Fibroblast of gingiva (primary cell): ENCODE data around the gene UXS1.
A peak's percentile ranks its signal among the peaks of the same experiment; 100 is the strongest.

Experiments
- DNase-seq: peaks from one replicate; pipeline ENCODE4 v3.0.0-alpha.2; 2011; ENCODE audit warnings: low read depth

Gene UXS1

GRCh38 chr2:106085181-106085940 is 108.7 kb downstream of the UXS1 start:
- DNase-seq, result peak; percentile 52

- DNase-seq, result no peak
Observed at GRCh38 chr2:106080959-106081358, 113.1 kb downstream of the UXS1 start.

- no peak for DNase-seq
Observed at GRCh38 chr2:106078096-106078495, 116.0 kb downstream of the UXS1 start.

GRCh38 chr2:106076941-106077340 is 117.2 kb downstream of the UXS1 start:
- no peak for DNase-seq

GRCh38 chr2:106075048-106075447 is 119.1 kb downstream of the UXS1 start:
- DNase-seq, result no peak

GRCh38 chr2:106073678-106074406 is 120.3 kb downstream of the UXS1 start:
- DNase-seq, result no peak

GRCh38 chr2:106070181-106070580 is 123.9 kb downstream of the UXS1 start:
- no peak for DNase-seq

- peak; percentile 12 for DNase-seq
Observed at GRCh38 chr2:106068451-106068850, 125.7 kb downstream of the UXS1 start.

- no peak for DNase-seq
Observed at GRCh38 chr2:106065983-106066820, 127.9 kb downstream of the UXS1 start.

- DNase-seq, result no peak
Observed at GRCh38 chr2:106065268-106065982, 128.7 kb downstream of the UXS1 start.

- no peak for DNase-seq
Observed at GRCh38 chr2:106063181-106063580, 130.9 kb downstream of the UXS1 start.

- no peak for DNase-seq
Observed at GRCh38 chr2:106062627-106063026, 131.5 kb downstream of the UXS1 start.

- DNase-seq, result no peak
Observed at GRCh38 chr2:106061611-106062349, 132.3 kb downstream of the UXS1 start.

- no peak for DNase-seq
Observed at GRCh38 chr2:106059416-106060065, 134.6 kb downstream of the UXS1 start.

GRCh38 chr2:106058469-106059137 is 135.5 kb downstream of the UXS1 start:
- no peak for DNase-seq

GRCh38 chr2:106057206-106057605 is 136.9 kb downstream of the UXS1 start:
- DNase-seq, result no peak

GRCh38 chr2:106054880-106055655 is 139.0 kb downstream of the UXS1 start:
- no peak for DNase-seq

GRCh38 chr2:106054321-106054720 is 139.8 kb downstream of the UXS1 start:
- DNase-seq, result no peak

- no peak for DNase-seq
Observed at GRCh38 chr2:106053581-106053980, 140.5 kb downstream of the UXS1 start.
